Keratinocyte (primary cell): Measurements from ENCODE around the gene TMEM106B. TPM values are rescaled to one million over a fixed set of nuclear protein-coding genes. Genes with fewer than 3 reads are reported as not detected.

Experiments used
- DNase-seq: peaks from one replicate; pipeline ENCODE4 v3.0.0-alpha.2; 2011; ENCODE audit warnings: low read depth, missing footprints, low spot score
- FAIRE-seq: peaks from 2 replicates; lab custom pipeline; 2011; peaks lifted over from hg19 to GRCh38; lab: Jason Lieb, UNC
- H2AFZ ChIP-seq: 2 replicates; pipeline ENCODE4 v1.6.0; 2012; ENCODE audit warnings: low read length, control low read depth, inconsistent platforms; ENCODE audit not compliant: control insufficient read depth
- H3K27ac ChIP-seq: 2 replicates; pipeline ENCODE4 v1.5.1; 2011; ENCODE audit warnings: low read length; ENCODE audit not compliant: control insufficient read depth, insufficient read depth
- H3K27me3 ChIP-seq: 3 replicates; pipeline ENCODE4 v1.6.0; 2011; ENCODE audit warnings: low read length; ENCODE audit not compliant: control insufficient read depth, insufficient read depth; ENCODE audit errors: extremely low read depth
- H3K36me3 ChIP-seq, 2 experiments: 2 replicates in 1 of 2; 3 replicates in 1 of 2; pipeline ENCODE4 v1.5.1; 2011; ENCODE audit warnings: low read length in 2 of 2, mild to moderate bottlenecking in 1 of 2; ENCODE audit not compliant: control insufficient read depth in 2 of 2, insufficient read depth in 2 of 2; ENCODE audit errors: extremely low read depth in 1 of 2
- H3K4me1 ChIP-seq: 3 replicates; pipeline ENCODE4 v1.5.1; 2011; ENCODE audit warnings: low read length; ENCODE audit not compliant: control insufficient read depth, insufficient read depth; ENCODE audit errors: extremely low read depth
- H3K4me2 ChIP-seq: 3 replicates; pipeline ENCODE4 v1.6.0; 2011; ENCODE audit warnings: low read depth, low read length; ENCODE audit not compliant: control insufficient read depth, insufficient read depth; ENCODE audit errors: extremely low read depth
- H3K4me3 ChIP-seq, 3 experiments: fragments of 200-600 bp in 1 of 3; sonication (generic) in 1 of 3; 2 replicates in 2 of 3; 3 replicates in 1 of 3; pipeline ENCODE4 v1.5.1; 2011 to 2016; ENCODE audit warnings: low read length in 3 of 3, mild to moderate bottlenecking in 3 of 3, control low read depth in 2 of 3, inconsistent platforms in 1 of 3, low read depth in 1 of 3, mixed read lengths in 1 of 3, mixed run types in 1 of 3, moderate library complexity in 1 of 3; ENCODE audit not compliant: control insufficient read depth in 2 of 3, insufficient read depth in 2 of 3; ENCODE audit errors: extremely low read depth in 1 of 3
- H3K79me2 ChIP-seq: 2 replicates; pipeline ENCODE4 v1.6.0; 2012; ENCODE audit warnings: low read length; ENCODE audit not compliant: control insufficient read depth, insufficient read depth
- H3K9ac ChIP-seq: 3 replicates; pipeline ENCODE4 v1.6.0; 2011; ENCODE audit warnings: low read length; ENCODE audit not compliant: control insufficient read depth, insufficient read depth; ENCODE audit errors: extremely low read depth
- H3K9me1 ChIP-seq: 3 replicates; pipeline ENCODE4 v1.6.0; 2011; ENCODE audit warnings: low read length; ENCODE audit not compliant: control insufficient read depth, insufficient read depth; ENCODE audit errors: extremely low read depth
- H3K9me3 ChIP-seq: 2 replicates; pipeline ENCODE4 v1.5.1; 2012; ENCODE audit warnings: low read depth, low read length; ENCODE audit not compliant: control insufficient read depth
- H4K20me1 ChIP-seq: 3 replicates; pipeline ENCODE4 v1.6.0; 2011; ENCODE audit warnings: low read length; ENCODE audit not compliant: control insufficient read depth, insufficient read depth; ENCODE audit errors: extremely low read depth
- EZH2 ChIP-seq: IDR thresholded peaks from one replicate; pipeline ENCODE4 v1.6.1; 2012; ENCODE audit warnings: inconsistent platforms, mild to moderate bottlenecking, low read length, moderate library complexity
- dilution Hi-C: fragments of 300-500 bp; cut with MboI; formaldehyde crosslinking; loops from one replicate; pipeline ENCODE4 v1.7.0; 2020; ENCODE audit warnings: low sequenced_read_pairs; ENCODE audit not compliant: extremely low pct_ligation_motif_present
- polyA plus RNA-seq, 5 experiments: library from polyadenylated mRNA; depleted of rRNA in 3 of 5; stranded (reverse) in 3 of 5; stranded (forward) in 1 of 5; unstranded in 1 of 5; fragments of >200 nt; gene quantifications; 1 replicate in 1 of 5; 2 replicates in 3 of 5; 3 replicates in 1 of 5; pipeline versions ENCODE4 v1.2.1 to v1.2.3, GENCODE V29; 2011 to 2012; ENCODE audit warnings: missing spikeins in 2 of 5, low read depth in 1 of 5, low replicate concordance in 1 of 5
- TF ChIP-seq, protein P1 (sequence below), 3 experiments: IDR thresholded peaks in 1 of 3; conservative IDR thresholded peaks in 1 of 3; optimal IDR thresholded peaks in 1 of 3; 2 replicates in 2 of 3; 3 replicates in 1 of 3; pipeline versions ENCODE3 to v1.5.1; 2011; ENCODE audit warnings: low read length in 3 of 3, mild to moderate bottlenecking in 3 of 3, moderate library complexity in 2 of 3, control low read depth in 1 of 3, inconsistent platforms in 1 of 3; ENCODE audit not compliant: insufficient read depth in 2 of 3; ENCODE audit errors: extremely low read depth in 1 of 3

The TMEM106B gene
- polyA plus RNA-seq, 1 donor (not counting 4 experiments of a cell fraction or from before 2014, with no cell fraction given) = 32.9 TPM

DNA sequence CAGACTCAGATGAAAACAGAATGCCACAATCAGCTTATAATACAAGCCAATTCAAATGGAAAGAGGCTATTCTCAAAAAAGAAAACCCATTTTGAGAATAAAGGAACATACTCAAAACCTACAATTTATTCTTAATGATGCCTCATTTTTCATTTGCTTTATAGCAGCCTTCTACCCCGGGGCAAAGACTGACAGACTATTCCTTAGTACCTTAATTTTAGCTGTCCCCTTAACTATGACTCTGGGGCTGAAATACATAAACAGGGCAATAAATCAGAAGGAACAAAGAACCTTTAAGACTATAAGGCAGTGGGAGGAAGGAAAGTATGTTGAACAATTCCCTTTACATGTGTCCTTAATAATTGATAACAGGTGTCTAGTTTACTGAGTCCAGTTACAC lies 76.8 kb downstream of the TMEM106B start:
- Histone ChIP-seq H3K4me3 (no peak overlapping the region), H3K27me3 (no peaks in the 10 kb centered on the region), H3K27ac (no peak overlapping the region), H3K9me3 (no peaks in the 10 kb centered on the region), H3K4me2 (no peak overlapping the region), H3K4me1 (no peaks in the 10 kb centered on the region), H3K36me3 (no peaks in the 10 kb centered on the region), H2AFZ (no peak overlapping the region), H3K79me2 (no peaks in the 10 kb centered on the region), H3K9ac (no peak overlapping the region), H4K20me1 (no peaks in the 10 kb centered on the region), H3K9me1 (no peaks in the 10 kb centered on the region)
- TF ChIP-seq EZH2 = no peak
- TF ChIP-seq, protein P1, sequence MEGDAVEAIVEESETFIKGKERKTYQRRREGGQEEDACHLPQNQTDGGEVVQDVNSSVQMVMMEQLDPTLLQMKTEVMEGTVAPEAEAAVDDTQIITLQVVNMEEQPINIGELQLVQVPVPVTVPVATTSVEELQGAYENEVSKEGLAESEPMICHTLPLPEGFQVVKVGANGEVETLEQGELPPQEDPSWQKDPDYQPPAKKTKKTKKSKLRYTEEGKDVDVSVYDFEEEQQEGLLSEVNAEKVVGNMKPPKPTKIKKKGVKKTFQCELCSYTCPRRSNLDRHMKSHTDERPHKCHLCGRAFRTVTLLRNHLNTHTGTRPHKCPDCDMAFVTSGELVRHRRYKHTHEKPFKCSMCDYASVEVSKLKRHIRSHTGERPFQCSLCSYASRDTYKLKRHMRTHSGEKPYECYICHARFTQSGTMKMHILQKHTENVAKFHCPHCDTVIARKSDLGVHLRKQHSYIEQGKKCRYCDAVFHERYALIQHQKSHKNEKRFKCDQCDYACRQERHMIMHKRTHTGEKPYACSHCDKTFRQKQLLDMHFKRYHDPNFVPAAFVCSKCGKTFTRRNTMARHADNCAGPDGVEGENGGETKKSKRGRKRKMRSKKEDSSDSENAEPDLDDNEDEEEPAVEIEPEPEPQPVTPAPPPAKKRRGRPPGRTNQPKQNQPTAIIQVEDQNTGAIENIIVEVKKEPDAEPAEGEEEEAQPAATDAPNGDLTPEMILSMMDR (optimal IDR thresholded peaks at IDR 0.05 in 1 of 3, IDR thresholded peaks at IDR 0.05 in 1 of 3, conservative IDR thresholded peaks at IDR 0.05 in 1 of 3; ENCODE audit: extremely low read depth in 1 of 3, insufficient read depth in 2 of 3, low read length in 3 of 3) = no peak
- FAIRE-seq = no peak
- no peak for DNase-seq
- dilution Hi-C loops = no loop called here

DNA sequence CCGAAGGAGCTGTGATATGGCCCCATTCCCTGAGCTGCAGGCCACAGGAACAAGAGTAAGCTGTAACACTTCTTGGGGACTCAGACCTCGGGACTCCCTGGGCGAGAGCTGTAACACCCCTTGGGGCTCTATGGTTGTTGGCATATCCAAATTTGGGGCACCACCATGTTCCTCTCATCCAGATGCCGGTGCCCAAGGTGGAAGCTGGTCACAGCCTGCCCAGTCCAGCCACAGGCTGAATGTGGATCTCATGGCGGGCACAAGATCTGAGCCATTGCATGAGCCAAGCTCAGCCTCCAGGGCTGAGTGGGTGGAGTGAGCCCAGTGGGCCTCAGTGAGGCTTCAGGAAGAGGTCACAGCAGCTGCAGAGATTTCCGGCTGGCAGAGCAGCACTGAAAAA lies 78.9 kb downstream of the TMEM106B start:
- Histone ChIP-seq H3K27ac (no peak overlapping the region), H4K20me1 (no peaks in the 10 kb centered on the region), H3K9me3 (no peaks in the 10 kb centered on the region), H3K27me3 (no peaks in the 10 kb centered on the region), H3K36me3 (no peaks in the 10 kb centered on the region), H3K4me3 (no peak overlapping the region), H3K4me1 (no peaks in the 10 kb centered on the region), H3K4me2 (no peak overlapping the region), H3K9ac (no peak overlapping the region), H2AFZ (no peak overlapping the region), H3K9me1 (no peaks in the 10 kb centered on the region), H3K79me2 (no peaks in the 10 kb centered on the region)
- TF ChIP-seq, protein P1 (optimal IDR thresholded peaks at IDR 0.05 in 1 of 3, IDR thresholded peaks at IDR 0.05 in 1 of 3, conservative IDR thresholded peaks at IDR 0.05 in 1 of 3; ENCODE audit: extremely low read depth in 1 of 3, insufficient read depth in 2 of 3, low read length in 3 of 3) = no peak
- TF ChIP-seq EZH2 = no peak
- dilution Hi-C loops = no loop called here
- no peak for DNase-seq
- FAIRE-seq = no peak
